HEK293 (cell line): ENCODE results near the gene DLX6.

ENCODE experiments used
- CTCF ChIA-PET: fragments of 350-600 bp; formaldehyde crosslinking; extraction: SDS; loops from one replicate; lab custom pipeline; 2021; ENCODE audit warnings: antibody characterized with exemption; lab: Yijun Ruan, JAX
- POLR2A ChIA-PET: fragments of 300-600 bp; formaldehyde crosslinking; extraction: SDS; loops from one replicate; lab custom pipeline; 2020; ENCODE audit warnings: antibody characterized with exemption, inconsistent platforms; lab: Yijun Ruan, JAX
- H3K27ac ChIP-seq: fragments of 200-500 bp; sonication (Bioruptor generic); 2 replicates; pipeline ENCODE4 v1.5.1; 2014; ENCODE audit warnings: low read depth, low read length, control low read depth, inconsistent platforms; ENCODE audit errors: extremely low read depth
- H3K36me3 ChIP-seq, 2 experiments: fragments of 200-500 bp in 1 of 2; sonication (Bioruptor generic) in 1 of 2; 1 replicate in 1 of 2; 2 replicates in 1 of 2; pipeline ENCODE4 v1.5.1; 2014 to 2017; ENCODE audit warnings: inconsistent platforms in 2 of 2, low read length in 2 of 2; ENCODE audit not compliant: control insufficient read depth in 2 of 2, insufficient read depth in 1 of 2
- H3K4me1 ChIP-seq: fragments of 200-500 bp; sonication (Bioruptor generic); 2 replicates; pipeline ENCODE4 v1.5.1; 2014; ENCODE audit warnings: mild to moderate bottlenecking, low read length, inconsistent platforms; ENCODE audit not compliant: control insufficient read depth, insufficient read depth
- H3K4me3 ChIP-seq: 2 replicates; pipeline ENCODE4 v1.5.1; 2011; ENCODE audit warnings: low read depth, mild to moderate bottlenecking, control low read depth, low read length, moderate library complexity
- H3K9me3 ChIP-seq: fragments of 200-500 bp; sonication (Bioruptor generic); 2 replicates; pipeline ENCODE4 v1.5.1; 2014; ENCODE audit warnings: low read depth, low read length, inconsistent platforms; ENCODE audit not compliant: control insufficient read depth, insufficient read depth
- BCL11A ChIP-seq: fragments of 450-650 bp; formaldehyde crosslinking; IDR thresholded peaks from 2 replicates; pipeline ENCODE4 v1.5.1; 2016; ENCODE audit warnings: low read depth, missing biosample characterization, missing genetic modification characterization
- FEZF1 ChIP-seq: fragments of 450-650 bp; formaldehyde crosslinking; IDR thresholded peaks from 2 replicates; pipeline ENCODE4 v1.5.1; 2016; ENCODE audit warnings: missing biosample characterization, missing genetic modification characterization
- GLI4 ChIP-seq: fragments of 450-650 bp; formaldehyde crosslinking; IDR thresholded peaks from 2 replicates; pipeline ENCODE4 v1.5.1; 2016; ENCODE audit warnings: missing biosample characterization, missing genetic modification characterization
- MEIS1 ChIP-seq: sonication (generic); formaldehyde crosslinking; IDR thresholded peaks from 2 replicates; pipeline ENCODE4 v1.8.1; 2022; ENCODE audit warnings: missing genetic modification reagents, mild to moderate bottlenecking, borderline replicate concordance
- PRDM1 ChIP-seq: fragments of 450-650 bp; formaldehyde crosslinking; IDR thresholded peaks from 2 replicates; pipeline ENCODE4; 2016; ENCODE audit warnings: missing biosample characterization, missing genetic modification characterization
- RBAK ChIP-seq: fragments of 450-650 bp; formaldehyde crosslinking; IDR thresholded peaks from 2 replicates; pipeline ENCODE4 v1.5.1; 2016; ENCODE audit warnings: missing biosample characterization, missing genetic modification characterization
- TRIM28 ChIP-seq: IDR thresholded peaks from 2 replicates; pipeline ENCODE4 v1.6.1; 2011; ENCODE audit warnings: low read length, control low read depth, borderline replicate concordance
- WT1 ChIP-seq: fragments of 450-650 bp; formaldehyde crosslinking; IDR thresholded peaks from 2 replicates; pipeline ENCODE4 v1.5.1; 2016; ENCODE audit warnings: missing biosample characterization, missing genetic modification characterization
- YY2 ChIP-seq: fragments of 450-650 bp; formaldehyde crosslinking; IDR thresholded peaks from 2 replicates; pipeline ENCODE4 v1.5.1; 2016; ENCODE audit warnings: missing biosample characterization, missing genetic modification characterization
- ZBTB11 ChIP-seq: fragments of 450-650 bp; formaldehyde crosslinking; conservative IDR thresholded peaks from 2 replicates; pipeline ENCODE4 v1.5.1; 2016; ENCODE audit warnings: low read depth, missing biosample characterization, missing genetic modification characterization
- ZBTB6 ChIP-seq: fragments of 450-650 bp; formaldehyde crosslinking; IDR thresholded peaks from 2 replicates; pipeline ENCODE4 v1.5.1; 2017; ENCODE audit warnings: missing biosample characterization, missing genetic modification characterization
- ZBTB8A ChIP-seq: fragments of 450-650 bp; formaldehyde crosslinking; IDR thresholded peaks from 2 replicates; pipeline ENCODE4 v1.5.1; 2016; ENCODE audit warnings: missing biosample characterization, missing genetic modification characterization
- ZFP37 ChIP-seq: fragments of 450-650 bp; formaldehyde crosslinking; IDR thresholded peaks from 2 replicates; pipeline ENCODE4 v1.5.1; 2016; ENCODE audit warnings: missing biosample characterization, missing genetic modification characterization
- ZNF174 ChIP-seq: fragments of 450-650 bp; formaldehyde crosslinking; IDR thresholded peaks from 2 replicates; pipeline ENCODE4 v1.5.0; 2017; ENCODE audit warnings: missing biosample characterization, mild to moderate bottlenecking, missing genetic modification characterization
- ZNF324 ChIP-seq: fragments of 450-650 bp; formaldehyde crosslinking; IDR thresholded peaks from 2 replicates; pipeline ENCODE4 v1.5.1; 2016; ENCODE audit warnings: missing biosample characterization, missing genetic modification characterization
- ZNF366 ChIP-seq: fragments of 450-650 bp; formaldehyde crosslinking; conservative IDR thresholded peaks from 2 replicates; pipeline ENCODE4 v1.5.1; 2016; ENCODE audit warnings: missing biosample characterization, missing genetic modification characterization
- ZNF48 ChIP-seq: fragments of 450-650 bp; formaldehyde crosslinking; IDR thresholded peaks from 2 replicates; pipeline ENCODE4 v1.5.1; 2016; ENCODE audit warnings: missing biosample characterization, missing genetic modification characterization
- ZNF580 ChIP-seq: fragments of 450-650 bp; formaldehyde crosslinking; IDR thresholded peaks from 2 replicates; pipeline ENCODE4 v1.5.1; 2016; ENCODE audit warnings: missing biosample characterization, missing genetic modification characterization
- ZNF624 ChIP-seq: fragments of 450-650 bp; formaldehyde crosslinking; IDR thresholded peaks from 2 replicates; pipeline ENCODE4 v1.5.1; 2017; ENCODE audit warnings: missing biosample characterization, missing genetic modification characterization
- ZNF701 ChIP-seq: fragments of 450-650 bp; formaldehyde crosslinking; IDR thresholded peaks from 2 replicates; pipeline ENCODE4 v1.5.1; 2016; ENCODE audit warnings: missing biosample characterization, missing genetic modification characterization
- ZXDB ChIP-seq: fragments of 450-650 bp; formaldehyde crosslinking; IDR thresholded peaks from 2 replicates; pipeline ENCODE4 v1.5.1; 2016; ENCODE audit warnings: missing biosample characterization, missing genetic modification characterization

Gene DLX6

GRCh38 chr7:96998333-96998732 lies 7.0 kb upstream of the DLX6 start (continued):
- TF ChIP-seq ZBTB11 (tag by site-specific recombination) (no peak), TRIM28 (no peak)

GRCh38 chr7:96998744-96999143 lies 6.6 kb upstream of the DLX6 start:
- H3K9me3 ChIP-seq = no peaks in the 10 kb centered on the region
- ChIA-PET CTCF (no interaction called here), POLR2A (no interaction called here)
- no peaks in the 10 kb centered on the region for H3K4me1 ChIP-seq
- H3K4me3 ChIP-seq = no peak overlapping the region
- H3K36me3 ChIP-seq = no peaks in the 10 kb centered on the region
- no peak for TF ChIP-seq ZNF624 (tag by site-specific recombination)
- no peak overlapping the region for H3K27ac ChIP-seq

GRCh38 chr7:97001221-97001620 lies 4.1 kb upstream of the DLX6 start:
- Histone ChIP-seq H3K4me1 (peaks cover 3% of the 10 kb centered on the region; the same call in 1 of the 2 replicates), H3K9me3 (no peaks in the 10 kb centered on the region), H3K27ac (no peak overlapping the region), H3K36me3 (no peaks in the 10 kb centered on the region), H3K4me3 (no peak overlapping the region)
- ChIA-PET CTCF (interaction anchor here (1.3 kb wide), 1 partner anchor 16 kb away, joined by 3 read pairs; no protein-coding TSS in a partner anchor), POLR2A (no interaction called here)
- TF ChIP-seq YY2 (no peak), ZBTB6 (tag by site-specific recombination) (no peak), ZNF701 (tag by site-specific recombination) (no peak), ZNF174 (tag by site-specific recombination) (no peak), FEZF1 (tag by site-specific recombination) (no peak), GLI4 (no peak), ZNF580 (tag by site-specific recombination) (no peak), ZBTB8A (tag by site-specific recombination) (no peak), ZNF366 (tag by site-specific recombination) (no peak), PRDM1 (tag by site-specific recombination) (no peak), ZNF48 (tag by site-specific recombination) (no peak), ZFP37 (tag by site-specific recombination) (no peak), RBAK (tag by site-specific recombination) (no peak), BCL11A (no peak), WT1 (tag by site-specific recombination) (no peak), MEIS1 (CRISPR knock-in tag) (no peak), ZXDB (tag by site-specific recombination) (no peak), ZNF324 (tag by site-specific recombination) (no peak)
